OCI-LY1 (cell line): ENCODE results near the gene BTRC.

ENCODE experiments used
- H2AFZ ChIP-seq: fragments of 200-600 bp; sonication (generic), shearing (Covaris generic); 2 replicates; pipeline ENCODE4 v1.6.0; 2014; ENCODE audit warnings: antibody characterized with exemption, mild to moderate bottlenecking, low read length
- H3F3A ChIP-seq: fragments of 200-600 bp; sonication (generic), shearing (Covaris generic); 2 replicates; pipeline ENCODE4 v1.6.0; 2014; ENCODE audit warnings: mild to moderate bottlenecking, antibody characterized with exemption, low read length, moderate library complexity; ENCODE audit not compliant: insufficient read depth
- H3K27ac ChIP-seq: fragments of 200-600 bp; sonication (generic); 2 replicates; pipeline ENCODE4 v1.5.1; 2014; ENCODE audit warnings: low read length, mixed run types, mild to moderate bottlenecking, low read depth; ENCODE audit not compliant: poor library complexity, severe bottlenecking
- H3K27me3 ChIP-seq: fragments of 200-600 bp; sonication (generic); 2 replicates; pipeline ENCODE4 v1.6.0; 2014; ENCODE audit warnings: antibody characterized with exemption, mild to moderate bottlenecking, low read length, moderate library complexity; ENCODE audit not compliant: insufficient read depth
- H3K36me3 ChIP-seq: fragments of 200-600 bp; sonication (generic); 2 replicates; pipeline ENCODE4 v1.6.1; 2014; ENCODE audit warnings: mild to moderate bottlenecking, antibody characterized with exemption, low read length, moderate library complexity, mixed read lengths; ENCODE audit not compliant: insufficient read depth
- H3K4me1 ChIP-seq: fragments of 200-600 bp; sonication (generic); 2 replicates; pipeline ENCODE4 v1.5.1; 2014; ENCODE audit warnings: mild to moderate bottlenecking, low read length, moderate library complexity; ENCODE audit not compliant: insufficient read depth, severe bottlenecking
- H3K4me2 ChIP-seq: fragments of 200-600 bp; sonication (generic), shearing (Covaris generic); 2 replicates; pipeline ENCODE4 v1.6.1; 2014; ENCODE audit warnings: low read length
- H3K4me3 ChIP-seq: fragments of 200-600 bp; sonication (generic); 2 replicates; pipeline ENCODE4 v1.5.1; 2014; ENCODE audit warnings: low read length, low read depth, mild to moderate bottlenecking, mixed read lengths; ENCODE audit not compliant: poor library complexity, severe bottlenecking
- H3K79me2 ChIP-seq: fragments of 200-600 bp; shearing (Covaris generic); 2 replicates; pipeline ENCODE4 v1.6.1; 2016; ENCODE audit warnings: mixed run types, low read length, mixed read lengths; ENCODE audit not compliant: insufficient read depth
- H3K9ac ChIP-seq: fragments of 200-600 bp; sonication (generic), shearing (Covaris generic); 2 replicates; pipeline ENCODE4 v1.6.1; 2014; ENCODE audit warnings: mild to moderate bottlenecking, low read length, mixed read lengths
- H3K9me2 ChIP-seq: fragments of 200-600 bp; sonication (generic), shearing (Covaris generic); 2 replicates; pipeline ENCODE4 v1.6.1; 2014; ENCODE audit warnings: low read depth, mild to moderate bottlenecking, low read length, mixed read lengths
- H3K9me3 ChIP-seq: fragments of 200-600 bp; shearing (Covaris generic); 2 replicates; pipeline ENCODE4 v1.6.1; 2014; ENCODE audit warnings: low read length, mixed read lengths
- H4K20me1 ChIP-seq: fragments of 200-600 bp; sonication (generic), shearing (Covaris generic); 2 replicates; pipeline ENCODE4 v1.6.0; 2016; ENCODE audit warnings: mild to moderate bottlenecking, low read length; ENCODE audit not compliant: insufficient read depth
- CTCF ChIP-seq: fragments of 200-600 bp; sonication (generic), shearing (Covaris generic); IDR thresholded peaks from 2 replicates; pipeline ENCODE4 v1.5.1; 2017; ENCODE audit warnings: mild to moderate bottlenecking, antibody characterized with exemption, low read length, moderate library complexity, mixed read lengths
- EZH2 ChIP-seq: fragments of 200-600 bp; sonication (generic), shearing (Covaris generic); IDR thresholded peaks from 2 replicates; pipeline ENCODE4 v1.8.0; 2017; ENCODE audit warnings: borderline replicate concordance, mixed run types, mild to moderate bottlenecking, antibody characterized with exemption, low read length, moderate library complexity, mixed read lengths

The BTRC gene

GRCh38 chr10:101513733-101514132 is 159.8 kb downstream of the BTRC start:
- Histone ChIP-seq H3F3A (no peaks in the 10 kb centered on the region), H3K4me2 (no peak overlapping the region), H3K9me3 (no peaks in the 10 kb centered on the region), H3K4me1 (no peaks in the 10 kb centered on the region), H4K20me1 (no peaks in the 10 kb centered on the region), H3K36me3 (no peaks in the 10 kb centered on the region), H3K9ac (no peak overlapping the region), H3K9me2 (no peaks in the 10 kb centered on the region), H3K27me3 (no peaks in the 10 kb centered on the region), H3K79me2 (no peaks in the 10 kb centered on the region), H3K4me3 (no peak overlapping the region), H3K27ac (no peak overlapping the region), H2AFZ (no peak overlapping the region)
- TF ChIP-seq CTCF (no peak), EZH2 (no peak)

- H3K27me3 ChIP-seq: no peaks in the 10 kb centered on the region
Measured at GRCh38 chr10:101525848-101526247, 171.9 kb downstream of the BTRC start.

GRCh38 chr10:101529207-101529606 is 175.2 kb downstream of the BTRC start:
- Histone ChIP-seq H4K20me1 (no peaks in the 10 kb centered on the region), H3K4me2 (no peak overlapping the region), H3K36me3 (no peaks in the 10 kb centered on the region), H3K79me2 (no peaks in the 10 kb centered on the region), H3K27me3 (no peaks in the 10 kb centered on the region), H3K4me1 (no peaks in the 10 kb centered on the region), H3K9ac (no peak overlapping the region), H3K9me2 (no peaks in the 10 kb centered on the region), H3K9me3 (no peaks in the 10 kb centered on the region), H3K27ac (no peak overlapping the region), H3K4me3 (no peak overlapping the region), H3F3A (no peaks in the 10 kb centered on the region), H2AFZ (no peak overlapping the region)
- no peak for TF ChIP-seq EZH2
- TF ChIP-seq CTCF: no peak

More at GRCh38 chr10:101525848-101526247, 171.9 kb downstream of the BTRC start:
- Histone ChIP-seq H3K4me1 (no peaks in the 10 kb centered on the region), H3K9me3 (no peaks in the 10 kb centered on the region), H4K20me1 (no peaks in the 10 kb centered on the region), H3K27ac (no peak overlapping the region), H2AFZ (no peak overlapping the region), H3K9ac (no peak overlapping the region), H3K4me3 (no peak overlapping the region), H3F3A (no peaks in the 10 kb centered on the region), H3K4me2 (no peak overlapping the region), H3K9me2 (no peaks in the 10 kb centered on the region), H3K36me3 (no peaks in the 10 kb centered on the region), H3K79me2 (no peaks in the 10 kb centered on the region)
- TF ChIP-seq EZH2: no peak
- TF ChIP-seq CTCF: no peak
